Vagina (tissue), 2 donors: Measurements from ENCODE around the gene SETD3.

Experiments used
- CTCF ChIP-seq, 3 experiments: fragments of 450-650 bp in 2 of 3; fragments of 200-600 bp in 1 of 3; sonication (generic) in 1 of 3; IDR thresholded peaks; one replicate each; pipeline ENCODE4 v1.5.1; 2017 to 2019; ENCODE audit warnings: antibody characterized with exemption in 3 of 3, mild to moderate bottlenecking in 2 of 3, moderate library complexity in 2 of 3
- POLR2AphosphoS5 ChIP-seq, 2 donors: sonication (generic); formaldehyde crosslinking; IDR thresholded peaks; one replicate each; pipeline ENCODE4 v1.9.0; 2017; ENCODE audit warnings: antibody characterized with exemption in 2 of 2, mild to moderate bottlenecking in 2 of 2, low read depth in 1 of 2; ENCODE audit not compliant: insufficient read depth in 1 of 2

GRCh38 chr14:99441918-99442317, 38.7 kb downstream of the SETD3 start:
- TF ChIP-seq CTCF (IDR thresholded peaks at IDR 0.05): no peak
- no peak for TF ChIP-seq POLR2AphosphoS5 (IDR thresholded peaks at IDR 0.05; ENCODE audit: insufficient read depth in 1 of 2, low read depth in 1 of 2)
